Hindlimb muscle (tissue), 1 donor: ENCODE measurements around the gene LTF. TPM values are rescaled to one million over a fixed set of nuclear protein-coding genes. Genes with fewer than 3 reads are reported as not detected.
"Not testable (repeated sequence)": the region's sequence is repeated elsewhere in the genome, so short reads cannot be mapped to it uniquely, and the experiment has no call there.

ENCODE experiments used
- DNase-seq: peaks from one replicate; pipeline ENCODE4 v3.0.0-alpha.2; 2013
- polyA plus RNA-seq: library from polyadenylated mRNA; unstranded; fragments of 120-200 nt; gene quantifications from one replicate; pipeline ENCODE4 v1.2.1, GENCODE V29; 2013; ENCODE audit not compliant: insufficient read length

LTF gene
- polyA plus RNA-seq, 1 donor, result 3.7 TPM

DNA sequence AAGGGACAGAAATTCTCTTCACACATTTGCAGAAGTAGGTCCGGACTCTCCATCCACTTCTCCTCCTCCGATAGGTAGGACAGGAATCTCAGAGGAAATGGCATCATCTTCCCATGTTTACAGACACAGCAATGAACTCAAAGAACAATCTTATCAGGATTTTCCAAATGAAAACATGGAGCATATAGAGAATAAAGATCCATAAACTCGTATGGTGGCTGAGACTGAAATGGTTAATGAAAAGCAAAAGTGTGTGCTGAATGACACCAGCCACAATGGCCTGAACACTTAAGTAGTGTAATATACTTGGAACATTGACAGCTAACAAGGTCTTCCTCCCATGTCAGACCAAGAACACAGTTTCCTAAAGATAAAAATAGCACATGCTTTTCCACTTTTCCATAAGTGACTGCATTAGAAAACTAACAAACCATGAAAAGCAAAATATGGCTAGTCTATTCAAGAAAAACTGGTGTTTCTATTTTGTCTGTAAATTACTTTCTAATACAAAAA, 51.9 kb downstream of the LTF start:
- DNase-seq, result no peak

DNA sequence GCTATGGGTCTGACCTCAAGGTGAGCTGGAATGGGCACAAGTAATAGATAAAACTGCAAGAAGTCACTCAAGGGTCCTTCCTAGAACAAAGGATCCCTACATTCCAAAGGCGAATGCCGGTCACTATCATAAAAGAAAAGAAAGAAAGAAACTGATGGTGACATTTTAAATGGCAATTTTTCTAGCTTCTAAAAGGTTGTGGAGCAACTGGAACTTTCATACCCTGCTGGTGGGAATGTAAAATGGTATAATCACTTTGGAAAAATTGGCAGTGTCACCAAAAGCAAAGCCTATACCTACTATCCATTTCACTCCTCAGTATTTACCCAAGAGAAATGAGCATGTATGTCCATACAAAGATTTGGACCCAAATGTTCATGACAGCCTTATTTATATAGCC, 53.4 kb downstream of the LTF start:
- DNase-seq, result no peak

DNA sequence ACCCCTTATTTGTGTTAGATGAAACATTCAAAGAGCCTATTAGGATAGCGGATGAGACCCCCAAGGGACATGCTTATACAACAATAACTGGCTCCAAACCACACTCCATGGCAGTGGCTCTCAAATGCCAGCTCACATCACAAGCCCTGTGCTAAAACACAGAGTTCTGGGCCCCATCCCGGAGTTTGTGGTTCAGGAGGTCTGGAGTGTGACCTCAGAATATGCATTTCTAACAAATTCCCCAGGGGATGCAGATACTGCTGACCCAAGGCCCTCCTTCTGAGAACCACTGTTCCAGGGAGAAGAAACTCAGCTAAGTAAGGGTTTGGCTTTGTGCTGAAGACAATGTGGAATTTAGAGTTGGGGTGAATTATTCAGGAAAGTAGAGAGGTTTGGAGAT, 54.0 kb downstream of the LTF start:
- no peak for DNase-seq

- DNase-seq, result no peak
Observed at GRCh38 chr3:46409739-46410489, 54.8 kb downstream of the LTF start.

DNA sequence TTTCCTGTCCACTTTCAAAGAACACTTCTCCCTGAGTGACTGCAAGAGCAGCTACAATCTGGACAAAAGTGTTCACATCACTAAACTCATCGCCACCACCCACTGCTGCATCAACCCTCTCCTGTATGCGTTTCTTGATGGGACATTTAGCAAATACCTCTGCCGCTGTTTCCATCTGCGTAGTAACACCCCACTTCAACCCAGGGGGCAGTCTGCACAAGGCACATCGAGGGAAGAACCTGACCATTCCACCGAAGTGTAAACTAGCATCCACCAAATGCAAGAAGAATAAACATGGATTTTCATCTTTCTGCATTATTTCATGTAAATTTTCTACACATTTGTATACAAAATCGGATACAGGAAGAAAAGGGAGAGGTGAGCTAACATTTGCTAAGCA, 55.9 kb downstream of the LTF start:
- DNase-seq, result no peak

DNA sequence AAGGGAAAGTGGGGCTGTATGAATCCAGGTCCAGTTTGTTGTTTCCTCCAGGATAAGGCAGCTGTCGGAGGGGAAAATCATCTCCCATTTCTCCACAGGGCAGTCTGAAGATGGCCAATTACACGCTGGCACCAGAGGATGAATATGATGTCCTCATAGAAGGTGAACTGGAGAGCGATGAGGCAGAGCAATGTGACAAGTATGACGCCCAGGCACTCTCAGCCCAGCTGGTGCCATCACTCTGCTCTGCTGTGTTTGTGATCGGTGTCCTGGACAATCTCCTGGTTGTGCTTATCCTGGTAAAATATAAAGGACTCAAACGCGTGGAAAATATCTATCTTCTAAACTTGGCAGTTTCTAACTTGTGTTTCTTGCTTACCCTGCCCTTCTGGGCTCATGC, 56.7 kb downstream of the LTF start:
- DNase-seq, result no peak

- DNase-seq, result no peak
Observed at GRCh38 chr3:46406788-46407611, 57.7 kb downstream of the LTF start, which contains the start of the genes CCR5AS and CCRL2. TSS of gene CCR5AS (minus strand) at chr3:46407066. TSS of gene CCRL2 (plus strand) at chr3:46407259. CDS start at chr3:46408080, 821 bp downstream.

- DNase-seq, result no peak
Observed at GRCh38 chr3:46406443-46406787, 58.3 kb downstream of the LTF start.

GRCh38 chr3:46405301-46406019, 59.2 kb downstream of the LTF start:
- no peak for DNase-seq

DNA sequence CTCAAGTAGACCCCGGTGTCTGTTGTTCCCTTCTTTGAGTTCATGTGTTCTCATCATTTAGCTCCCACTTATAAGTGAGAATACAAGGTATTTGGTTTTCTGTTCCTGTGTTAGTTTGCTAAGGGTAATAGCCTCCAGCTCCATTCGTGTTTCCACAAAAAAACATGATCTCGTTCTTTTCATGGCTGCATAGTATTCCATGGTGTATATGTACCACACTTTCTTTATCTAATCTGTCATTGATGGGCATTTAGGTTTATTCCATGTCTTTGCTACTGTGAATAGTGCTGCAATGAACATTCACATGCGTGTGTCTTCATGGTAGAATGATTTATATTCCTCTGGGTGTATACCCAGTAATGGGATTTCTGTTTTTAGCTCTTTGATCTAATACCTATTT, 61.8 kb downstream of the LTF start:
- not testable (repeated sequence) for DNase-seq

GRCh38 chr3:46401579-46401978, 63.1 kb downstream of the LTF start:
- DNase-seq, result no peak

DNA sequence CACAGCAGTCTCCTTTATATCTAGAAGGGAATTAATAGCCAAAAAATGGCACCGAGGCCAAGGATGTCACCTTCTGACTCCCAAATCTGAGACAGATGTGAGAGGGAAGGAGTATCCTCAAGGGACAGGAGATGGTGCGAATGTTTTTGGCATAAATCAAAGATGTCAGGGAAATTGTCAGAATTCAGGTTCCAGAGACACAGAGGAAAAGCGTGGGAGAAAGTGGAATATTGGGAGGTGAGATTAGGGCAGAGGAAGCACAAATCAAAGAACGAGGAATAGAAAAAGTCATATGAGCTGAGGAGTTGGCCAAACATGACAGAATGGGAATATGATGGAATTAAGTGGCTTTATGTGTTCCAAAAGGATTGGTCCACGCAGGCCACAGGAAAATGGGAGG, 63.9 kb downstream of the LTF start:
- no peak for DNase-seq

DNA sequence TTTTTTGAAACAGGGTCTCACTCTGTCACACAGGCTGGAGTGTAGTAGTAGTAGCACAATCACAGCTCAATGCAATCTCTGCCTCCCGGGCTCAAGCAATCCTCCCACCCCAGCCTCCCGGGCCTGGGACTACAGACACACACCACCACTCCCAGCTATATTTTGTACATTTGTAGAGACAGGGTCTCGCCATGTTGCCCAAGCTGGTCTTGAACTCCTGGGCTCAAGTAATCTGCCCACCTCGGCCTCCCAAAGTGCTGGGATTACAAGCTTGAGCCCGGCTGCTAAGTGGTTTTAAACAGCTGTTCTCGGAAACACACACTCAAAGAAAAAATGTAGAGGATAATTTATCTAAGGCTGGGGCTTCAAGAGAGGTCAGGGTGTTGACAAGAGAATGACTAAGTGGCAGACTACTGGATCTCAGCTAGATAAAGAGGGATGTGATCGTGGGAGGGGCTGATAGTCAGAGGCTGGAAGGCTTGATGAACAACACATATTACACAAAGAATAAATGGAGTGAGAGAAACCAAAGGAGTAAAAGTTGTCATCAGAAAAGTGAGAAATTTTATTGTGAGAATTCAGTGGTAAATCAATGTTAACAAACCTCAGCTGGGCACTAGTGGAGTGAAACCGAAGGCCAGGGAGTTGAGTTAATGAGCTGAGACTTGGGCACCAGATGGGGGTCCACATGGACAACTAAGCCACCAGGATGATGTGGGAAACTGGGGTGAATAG, 64.5 kb downstream of the LTF start:
- no peak for DNase-seq

DNA sequence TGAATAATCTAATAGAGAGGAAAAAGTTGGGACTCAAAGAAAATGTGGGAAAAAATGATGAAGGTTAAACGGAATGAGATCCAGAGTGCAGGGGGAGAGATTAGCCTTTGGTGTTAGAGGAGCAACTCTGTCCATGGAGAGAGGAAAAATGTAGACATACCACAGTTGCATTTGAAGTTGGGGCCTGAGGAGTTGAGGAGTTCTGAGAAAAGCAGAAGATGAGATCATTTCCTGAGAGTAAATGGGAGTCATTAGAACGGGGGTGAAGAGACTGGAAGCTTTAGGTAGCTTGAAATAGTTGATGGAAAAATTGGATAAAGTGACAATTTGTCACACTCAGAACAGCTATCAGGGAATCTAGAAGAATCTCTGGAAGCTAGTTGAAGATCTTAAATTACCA, 65.1 kb downstream of the LTF start:
- DNase-seq, result no peak

DNA sequence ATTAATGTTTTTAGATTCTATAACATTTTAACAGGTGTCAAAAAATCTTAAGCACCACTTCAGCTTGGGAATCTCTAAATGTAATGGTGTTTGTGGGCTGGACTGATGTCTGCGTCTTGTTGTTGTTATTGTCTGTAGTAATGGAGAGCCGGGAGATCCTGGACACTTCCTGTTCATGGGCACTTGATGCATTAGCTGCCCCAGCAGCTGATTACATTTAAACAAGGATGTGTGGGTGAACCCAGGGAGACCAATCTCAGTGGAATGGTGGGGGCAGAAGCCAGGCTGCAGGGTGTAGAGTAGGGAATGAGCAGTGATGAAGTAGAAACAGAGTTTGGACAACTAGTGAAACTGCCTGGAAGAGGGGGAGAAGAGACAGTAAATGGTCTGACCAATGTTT, 65.6 kb downstream of the LTF start:
- DNase-seq, result no peak

GRCh38 chr3:46398186-46398955, 66.3 kb downstream of the LTF start:
- DNase-seq, result no peak

DNA sequence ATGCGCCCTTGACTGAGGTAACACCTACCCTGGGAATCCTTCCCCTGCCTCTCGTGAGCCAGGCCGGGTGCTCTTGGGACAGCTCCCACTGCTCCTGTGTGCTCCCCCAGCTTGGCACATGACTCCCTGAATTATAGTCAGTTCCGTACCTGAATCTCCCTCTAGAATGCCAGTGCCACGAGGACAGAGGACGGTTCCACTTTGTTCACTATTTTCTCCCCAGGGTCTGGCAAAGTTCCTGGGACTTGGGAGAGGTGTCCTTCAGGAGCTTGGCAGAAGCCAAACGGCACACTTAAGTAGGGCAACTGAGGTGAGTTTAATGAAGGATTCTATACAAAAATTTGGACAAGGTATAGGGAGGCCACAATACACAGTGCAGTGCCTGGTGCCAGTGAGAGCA, 67.6 kb downstream of the LTF start:
- DNase-seq, result no peak

GRCh38 chr3:46395766-46396530, 68.8 kb downstream of the LTF start:
- no peak for DNase-seq

GRCh38 chr3:46395210-46395661, 69.5 kb downstream of the LTF start:
- no peak for DNase-seq

DNA sequence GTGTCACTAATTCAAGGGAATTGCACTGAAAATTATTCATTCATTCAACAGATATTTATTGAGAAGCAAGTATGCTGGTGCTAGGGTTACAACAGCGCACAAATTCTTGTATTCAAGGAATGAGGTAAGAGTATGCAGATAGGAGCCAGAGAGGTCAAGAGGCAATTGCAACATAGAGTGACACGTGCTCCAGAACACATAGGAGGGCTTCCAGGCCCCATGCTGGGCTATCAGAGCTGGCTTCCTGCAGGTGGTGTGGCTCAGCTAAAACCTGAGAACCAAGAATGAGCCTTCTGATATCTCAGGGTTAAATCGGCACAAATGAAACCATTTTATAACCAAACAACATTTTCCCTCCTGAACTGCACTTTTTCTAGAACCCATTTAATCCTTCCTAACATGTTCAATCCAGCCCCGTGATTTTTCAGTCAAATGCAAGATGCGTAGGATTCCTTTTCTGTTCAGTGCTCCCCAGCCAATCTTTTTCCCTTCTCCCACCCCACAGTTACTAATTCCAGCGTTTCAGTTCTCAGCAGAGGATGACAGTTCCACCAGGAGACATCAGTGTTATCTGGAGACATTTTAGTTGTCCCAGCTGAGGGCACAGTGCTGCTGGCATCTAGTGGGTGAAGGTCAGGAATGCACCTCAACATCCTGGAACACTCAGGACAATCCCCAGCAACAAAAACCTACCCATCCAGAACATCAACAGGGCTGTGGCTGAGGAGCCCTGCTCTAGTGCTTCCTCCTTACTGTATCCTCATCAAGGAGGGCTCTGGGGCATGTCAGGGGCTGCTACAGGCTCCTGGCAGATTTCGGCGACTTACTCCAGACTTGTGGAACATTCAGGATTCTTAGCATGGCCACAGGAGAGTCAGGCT, 70.9 kb downstream of the LTF start:
- no peak for DNase-seq
